Measurements from ENCODE around the gene GDAP1L1.
"Not testable (repeated sequence)": the region's sequence is repeated elsewhere in the genome, so short reads cannot be mapped to it uniquely, and the experiment has no call there.

DNA sequence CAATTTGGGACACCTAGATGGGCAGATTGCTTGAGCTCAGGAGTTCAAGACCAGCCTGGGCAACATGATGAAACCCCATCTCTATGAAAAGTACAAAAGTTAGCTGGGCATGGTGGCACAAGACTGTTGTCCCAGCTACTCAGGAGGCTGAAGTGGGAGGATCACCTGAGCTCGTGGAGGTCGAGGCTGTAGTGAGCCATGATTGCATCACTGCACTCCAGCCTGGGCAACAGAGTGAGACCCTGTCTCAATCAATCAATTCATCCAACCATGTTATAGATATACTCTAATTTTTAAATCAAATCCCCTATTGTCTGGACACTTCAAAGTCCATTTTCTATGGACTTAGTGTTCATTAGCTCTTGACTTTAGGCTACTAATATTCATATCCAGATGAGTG, 10.3 kb upstream of the GDAP1L1 start:
- not testable (repeated sequence) for TF ChIP-seq HDAC2 (IDR thresholded peaks at IDR 0.05); EHMT2 (IDR thresholded peaks at IDR 0.05; ENCODE audit: low read depth)
- TF ChIP-seq, protein P1, sequence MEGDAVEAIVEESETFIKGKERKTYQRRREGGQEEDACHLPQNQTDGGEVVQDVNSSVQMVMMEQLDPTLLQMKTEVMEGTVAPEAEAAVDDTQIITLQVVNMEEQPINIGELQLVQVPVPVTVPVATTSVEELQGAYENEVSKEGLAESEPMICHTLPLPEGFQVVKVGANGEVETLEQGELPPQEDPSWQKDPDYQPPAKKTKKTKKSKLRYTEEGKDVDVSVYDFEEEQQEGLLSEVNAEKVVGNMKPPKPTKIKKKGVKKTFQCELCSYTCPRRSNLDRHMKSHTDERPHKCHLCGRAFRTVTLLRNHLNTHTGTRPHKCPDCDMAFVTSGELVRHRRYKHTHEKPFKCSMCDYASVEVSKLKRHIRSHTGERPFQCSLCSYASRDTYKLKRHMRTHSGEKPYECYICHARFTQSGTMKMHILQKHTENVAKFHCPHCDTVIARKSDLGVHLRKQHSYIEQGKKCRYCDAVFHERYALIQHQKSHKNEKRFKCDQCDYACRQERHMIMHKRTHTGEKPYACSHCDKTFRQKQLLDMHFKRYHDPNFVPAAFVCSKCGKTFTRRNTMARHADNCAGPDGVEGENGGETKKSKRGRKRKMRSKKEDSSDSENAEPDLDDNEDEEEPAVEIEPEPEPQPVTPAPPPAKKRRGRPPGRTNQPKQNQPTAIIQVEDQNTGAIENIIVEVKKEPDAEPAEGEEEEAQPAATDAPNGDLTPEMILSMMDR (IDR thresholded peaks at IDR 0.05) = not testable (repeated sequence)
